MM.1S (cell line): ENCODE measurements around the gene SPATA9.
"Not testable (repeated sequence)": the region's sequence is repeated elsewhere in the genome, so short reads cannot be mapped to it uniquely, and the experiment has no call there.

ENCODE experiments used
- EZH2 ChIP-seq: fragments of 300-600 bp; sonication (generic); optimal IDR thresholded peaks from 2 replicates; pipeline ENCODE3; 2017; ENCODE audit warnings: low read depth, mild to moderate bottlenecking, antibody characterized with exemption, low read length, mixed read lengths
- EZH2phosphoT487 ChIP-seq: fragments of 300-600 bp; sonication (generic); IDR thresholded peaks from 2 replicates; pipeline ENCODE4 v1.6.1; 2018; ENCODE audit warnings: antibody characterized with exemption, low read length
- TF ChIP-seq, protein P1 (sequence below): fragments of 300-600 bp; sonication (generic); IDR thresholded peaks from 2 replicates; pipeline ENCODE4 v1.5.1; 2016; ENCODE audit warnings: antibody characterized with exemption, low read length, mixed read lengths

DNA sequence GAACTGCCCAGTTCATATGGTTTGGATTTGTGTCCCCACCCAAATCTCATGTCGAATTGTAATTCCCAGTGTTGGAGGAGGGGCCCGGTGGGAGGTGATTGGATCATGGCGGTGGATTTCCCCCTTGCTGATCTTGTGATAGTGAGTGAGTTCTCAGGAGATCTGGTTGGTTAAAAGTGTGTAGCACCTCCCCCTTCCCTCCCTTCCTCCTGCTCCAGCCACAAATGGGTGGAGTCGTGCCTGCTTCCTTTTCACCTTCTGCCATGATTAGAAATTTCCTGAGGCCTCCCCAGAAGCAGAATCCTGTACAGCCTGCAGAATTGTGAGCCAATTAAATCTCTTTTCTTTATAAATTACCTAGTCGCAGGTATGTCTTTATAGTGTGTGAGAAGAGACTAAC, 23.4 kb upstream of the SPATA9 start:
- TF ChIP-seq, protein P1, sequence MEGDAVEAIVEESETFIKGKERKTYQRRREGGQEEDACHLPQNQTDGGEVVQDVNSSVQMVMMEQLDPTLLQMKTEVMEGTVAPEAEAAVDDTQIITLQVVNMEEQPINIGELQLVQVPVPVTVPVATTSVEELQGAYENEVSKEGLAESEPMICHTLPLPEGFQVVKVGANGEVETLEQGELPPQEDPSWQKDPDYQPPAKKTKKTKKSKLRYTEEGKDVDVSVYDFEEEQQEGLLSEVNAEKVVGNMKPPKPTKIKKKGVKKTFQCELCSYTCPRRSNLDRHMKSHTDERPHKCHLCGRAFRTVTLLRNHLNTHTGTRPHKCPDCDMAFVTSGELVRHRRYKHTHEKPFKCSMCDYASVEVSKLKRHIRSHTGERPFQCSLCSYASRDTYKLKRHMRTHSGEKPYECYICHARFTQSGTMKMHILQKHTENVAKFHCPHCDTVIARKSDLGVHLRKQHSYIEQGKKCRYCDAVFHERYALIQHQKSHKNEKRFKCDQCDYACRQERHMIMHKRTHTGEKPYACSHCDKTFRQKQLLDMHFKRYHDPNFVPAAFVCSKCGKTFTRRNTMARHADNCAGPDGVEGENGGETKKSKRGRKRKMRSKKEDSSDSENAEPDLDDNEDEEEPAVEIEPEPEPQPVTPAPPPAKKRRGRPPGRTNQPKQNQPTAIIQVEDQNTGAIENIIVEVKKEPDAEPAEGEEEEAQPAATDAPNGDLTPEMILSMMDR = not testable (repeated sequence)
- not testable (repeated sequence) for TF ChIP-seq EZH2, EZH2phosphoT487
